ENCODE data around the gene SETBP1. TPM values are rescaled to one million over a fixed set of nuclear protein-coding genes. Genes with fewer than 3 reads are reported as not detected.

The SETBP1 gene
- polyA plus RNA-seq, 1 experiment: 2.9 TPM

- POLR2A ChIA-PET: no interaction called here
- Histone ChIP-seq H3K36me3 (ENCODE audit: control insufficient read depth, insufficient read depth, low read length) (no peaks in the 10 kb centered on the region), H3K4me3 (ENCODE audit: low read depth, low read length) (no peak overlapping the region), H3K27me3 (ENCODE audit: control insufficient read depth, insufficient read depth, low read length) (no peaks in the 10 kb centered on the region)
- CTCF ChIA-PET: interaction anchor here (0.6 to 1.6 kb wide), 3 partner anchors 14 to 156 kb away, joined by 3 to 5 read pairs (median 3); no protein-coding TSS in a partner anchor
- DNase-seq (ENCODE audit: low read depth): peak; percentile 60
- TF ChIP-seq CTCF (IDR thresholded peaks at IDR 0.05; ENCODE audit: insufficient read depth, low read depth, low read length): no peak
These were observed 52.5 kb downstream of the SETBP1 start for GRCh38 chr18:44733069-44733753.

GRCh38 chr18:44733754-44734465, 53.2 kb downstream of the SETBP1 start:
- POLR2A ChIA-PET: no interaction called here
- Histone ChIP-seq H3K36me3 (ENCODE audit: control insufficient read depth, insufficient read depth, low read length) (no peaks in the 10 kb centered on the region), H3K4me3 (ENCODE audit: low read depth, low read length) (no peak overlapping the region), H3K27me3 (ENCODE audit: control insufficient read depth, insufficient read depth, low read length) (no peaks in the 10 kb centered on the region)
- no peak for DNase-seq (ENCODE audit: low read depth)
- CTCF ChIA-PET: interaction anchor here (0.7 to 1.6 kb wide), 3 partner anchors 13 to 35 kb away, joined by 3 to 5 read pairs (median 5); no protein-coding TSS in a partner anchor
- no peak for TF ChIP-seq CTCF (IDR thresholded peaks at IDR 0.05; ENCODE audit: insufficient read depth, low read depth, low read length)

GRCh38 chr18:44735096-44735495, 54.4 kb downstream of the SETBP1 start:
- CTCF ChIA-PET: interaction anchor here (0.6 to 1.2 kb wide), 2 partner anchors 15 to 400 kb away, joined by 3 to 5 read pairs; no protein-coding TSS in a partner anchor
- no peak overlapping the region for H3K4me3 ChIP-seq (ENCODE audit: low read depth, low read length)
- no peak for DNase-seq (ENCODE audit: low read depth)
- no peaks in the 10 kb centered on the region for H3K27me3 ChIP-seq (ENCODE audit: control insufficient read depth, insufficient read depth, low read length)
- no peaks in the 10 kb centered on the region for H3K36me3 ChIP-seq (ENCODE audit: control insufficient read depth, insufficient read depth, low read length)
- POLR2A ChIA-PET: no interaction called here
- no peak for TF ChIP-seq CTCF (IDR thresholded peaks at IDR 0.05; ENCODE audit: insufficient read depth, low read depth, low read length)

GRCh38 chr18:44736664-44737380, 56.1 kb downstream of the SETBP1 start:
- Histone ChIP-seq H3K27me3 (ENCODE audit: control insufficient read depth, insufficient read depth, low read length) (no peaks in the 10 kb centered on the region), H3K4me3 (ENCODE audit: low read depth, low read length) (no peak overlapping the region), H3K36me3 (ENCODE audit: control insufficient read depth, insufficient read depth, low read length) (no peaks in the 10 kb centered on the region)
- DNase-seq (ENCODE audit: low read depth): no peak
- ChIA-PET POLR2A (no interaction called here), CTCF (no interaction called here)
- TF ChIP-seq CTCF (IDR thresholded peaks at IDR 0.05; ENCODE audit: insufficient read depth, low read depth, low read length): no peak

- H3K27me3 ChIP-seq (ENCODE audit: control insufficient read depth, insufficient read depth, low read length): no peaks in the 10 kb centered on the region
- no peak overlapping the region for H3K4me3 ChIP-seq (ENCODE audit: low read depth, low read length)
- H3K36me3 ChIP-seq (ENCODE audit: control insufficient read depth, insufficient read depth, low read length): no peaks in the 10 kb centered on the region
- ChIA-PET CTCF (no interaction called here), POLR2A (no interaction called here)
- TF ChIP-seq CTCF (IDR thresholded peaks at IDR 0.05; ENCODE audit: insufficient read depth, low read depth, low read length): no peak
- no peak for DNase-seq (ENCODE audit: low read depth)
These were observed 56.9 kb downstream of the SETBP1 start for GRCh38 chr18:44737623-44738022.

Data from BJ (cell line).